GM19099 (cell line): ENCODE data around the gene MPP2.

ENCODE experiments used
- POLR2A ChIP-seq: IDR thresholded peaks from 3 replicates; pipeline ENCODE4 v1.6.1; 2011; ENCODE audit warnings: low read depth; ENCODE audit not compliant: insufficient read length; ENCODE audit errors: extremely low read depth

The MPP2 gene

GRCh38 chr17:43873815-43874214 is 33.5 kb downstream of the MPP2 start:
- no peak for TF ChIP-seq POLR2A

GRCh38 chr17:43873091-43873490 is 34.2 kb downstream of the MPP2 start:
- TF ChIP-seq POLR2A = no peak

GRCh38 chr17:43871946-43872690 is 35.2 kb downstream of the MPP2 start:
- no peak for TF ChIP-seq POLR2A

GRCh38 chr17:43868226-43868994 is 38.9 kb downstream of the MPP2 start:
- TF ChIP-seq POLR2A = no peak

- TF ChIP-seq POLR2A = no peak
Observed at GRCh38 chr17:43864161-43864984, 43.0 kb downstream of the MPP2 start.

- TF ChIP-seq POLR2A = no peak
Observed at GRCh38 chr17:43861960-43862359, 45.4 kb downstream of the MPP2 start.

GRCh38 chr17:43860927-43861622 is 46.3 kb downstream of the MPP2 start:
- TF ChIP-seq POLR2A = no peak

- no peak for TF ChIP-seq POLR2A
Observed at GRCh38 chr17:43860077-43860725, 47.1 kb downstream of the MPP2 start.

- TF ChIP-seq POLR2A = no peak
Observed at GRCh38 chr17:43857957-43858600, 49.3 kb downstream of the MPP2 start.

GRCh38 chr17:43857141-43857540 is 50.2 kb downstream of the MPP2 start:
- no peak for TF ChIP-seq POLR2A

GRCh38 chr17:43856141-43856540 is 51.2 kb downstream of the MPP2 start:
- TF ChIP-seq POLR2A = no peak

GRCh38 chr17:43855061-43855460 is 52.3 kb downstream of the MPP2 start:
- TF ChIP-seq POLR2A = no peak

- no peak for TF ChIP-seq POLR2A
Observed at GRCh38 chr17:43854498-43854897, 52.8 kb downstream of the MPP2 start.

- TF ChIP-seq POLR2A = no peak
Observed at GRCh38 chr17:43853546-43853945, 53.8 kb downstream of the MPP2 start.
